Measurements from ENCODE around the gene DGKQ. TPM values are rescaled to one million over a fixed set of nuclear protein-coding genes. Genes with fewer than 3 reads are reported as not detected.

DGKQ gene
- total RNA-seq, 1 donor from 2014 or later, result 5.1 TPM

- Histone ChIP-seq H3K4me1 (peaks cover 14% of the 10 kb centered on the region), H3K4me2 (peak overlapping the region; percentile 67), H3K4me3 (peak overlapping the region; percentile 17), H4K20me1 (ENCODE audit: low read depth) (no peaks in the 10 kb centered on the region), H3K9ac (no peak overlapping the region), H3K27ac (no peak overlapping the region), H3K79me2 (ENCODE audit: low read depth) (no peaks in the 10 kb centered on the region), H2AFZ (replicated peaks) (peak overlapping the region; percentile 70), H3F3A (ENCODE audit: low read depth) (peaks cover 14% of the 10 kb centered on the region), H3K27me3 (peaks cover 41% of the 10 kb centered on the region), H3K9me3 (ENCODE audit: low read depth) (no peaks in the 10 kb centered on the region), H3K36me3 (no peaks in the 10 kb centered on the region)
- H3K27me3 Mint-ChIP-seq (ENCODE audit: insufficient read depth, low read depth), result peaks cover 14% of the 10 kb centered on the region
- no peak overlapping the region for H3K27ac Mint-ChIP-seq
- no peaks in the 10 kb centered on the region for H3K9me3 Mint-ChIP-seq
- no peak overlapping the region for H3K4me3 Mint-ChIP-seq
- no peaks in the 10 kb centered on the region for H3K36me3 Mint-ChIP-seq
- peaks cover 12% of the 10 kb centered on the region for H3K4me1 Mint-ChIP-seq
- DNase-seq (ENCODE audit: low spot score), result no peak
- TF ChIP-seq, protein P1, sequence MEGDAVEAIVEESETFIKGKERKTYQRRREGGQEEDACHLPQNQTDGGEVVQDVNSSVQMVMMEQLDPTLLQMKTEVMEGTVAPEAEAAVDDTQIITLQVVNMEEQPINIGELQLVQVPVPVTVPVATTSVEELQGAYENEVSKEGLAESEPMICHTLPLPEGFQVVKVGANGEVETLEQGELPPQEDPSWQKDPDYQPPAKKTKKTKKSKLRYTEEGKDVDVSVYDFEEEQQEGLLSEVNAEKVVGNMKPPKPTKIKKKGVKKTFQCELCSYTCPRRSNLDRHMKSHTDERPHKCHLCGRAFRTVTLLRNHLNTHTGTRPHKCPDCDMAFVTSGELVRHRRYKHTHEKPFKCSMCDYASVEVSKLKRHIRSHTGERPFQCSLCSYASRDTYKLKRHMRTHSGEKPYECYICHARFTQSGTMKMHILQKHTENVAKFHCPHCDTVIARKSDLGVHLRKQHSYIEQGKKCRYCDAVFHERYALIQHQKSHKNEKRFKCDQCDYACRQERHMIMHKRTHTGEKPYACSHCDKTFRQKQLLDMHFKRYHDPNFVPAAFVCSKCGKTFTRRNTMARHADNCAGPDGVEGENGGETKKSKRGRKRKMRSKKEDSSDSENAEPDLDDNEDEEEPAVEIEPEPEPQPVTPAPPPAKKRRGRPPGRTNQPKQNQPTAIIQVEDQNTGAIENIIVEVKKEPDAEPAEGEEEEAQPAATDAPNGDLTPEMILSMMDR (IDR thresholded peaks at IDR 0.05), result no peak
- TF ChIP-seq EZH2 (IDR thresholded peaks at IDR 0.05) (no peak), EZH2phosphoT487 (IDR thresholded peaks at IDR 0.05) (no peak)
These were observed 11.1 kb upstream of the DGKQ start for GRCh38 chr4:984336-985054.

- Histone ChIP-seq H3K9ac (no peak overlapping the region), H3K36me3 (no peaks in the 10 kb centered on the region), H3K9me3 (ENCODE audit: low read depth) (no peaks in the 10 kb centered on the region), H2AFZ (replicated peaks) (no peak overlapping the region), H3K27me3 (peaks cover 41% of the 10 kb centered on the region), H3K4me2 (no peak overlapping the region), H3K27ac (no peak overlapping the region), H4K20me1 (ENCODE audit: low read depth) (no peaks in the 10 kb centered on the region), H3F3A (ENCODE audit: low read depth) (peaks cover 14% of the 10 kb centered on the region), H3K79me2 (ENCODE audit: low read depth) (no peaks in the 10 kb centered on the region), H3K4me3 (no peak overlapping the region), H3K4me1 (peaks cover 14% of the 10 kb centered on the region)
- H3K9me3 Mint-ChIP-seq, result no peaks in the 10 kb centered on the region
- H3K36me3 Mint-ChIP-seq, result no peaks in the 10 kb centered on the region
- no peak for DNase-seq (ENCODE audit: low spot score)
- H3K27ac Mint-ChIP-seq, result peak overlapping the region; percentile 30
- peaks cover 12% of the 10 kb centered on the region for H3K4me1 Mint-ChIP-seq
- peaks cover 14% of the 10 kb centered on the region for H3K27me3 Mint-ChIP-seq (ENCODE audit: insufficient read depth, low read depth)
- TF ChIP-seq, protein P1 (IDR thresholded peaks at IDR 0.05), result no peak
- TF ChIP-seq EZH2 (IDR thresholded peaks at IDR 0.05) (no peak), EZH2phosphoT487 (IDR thresholded peaks at IDR 0.05) (no peak)
- no peak overlapping the region for H3K4me3 Mint-ChIP-seq
These were observed 9.4 kb upstream of the DGKQ start for GRCh38 chr4:982814-983213.

DNA sequence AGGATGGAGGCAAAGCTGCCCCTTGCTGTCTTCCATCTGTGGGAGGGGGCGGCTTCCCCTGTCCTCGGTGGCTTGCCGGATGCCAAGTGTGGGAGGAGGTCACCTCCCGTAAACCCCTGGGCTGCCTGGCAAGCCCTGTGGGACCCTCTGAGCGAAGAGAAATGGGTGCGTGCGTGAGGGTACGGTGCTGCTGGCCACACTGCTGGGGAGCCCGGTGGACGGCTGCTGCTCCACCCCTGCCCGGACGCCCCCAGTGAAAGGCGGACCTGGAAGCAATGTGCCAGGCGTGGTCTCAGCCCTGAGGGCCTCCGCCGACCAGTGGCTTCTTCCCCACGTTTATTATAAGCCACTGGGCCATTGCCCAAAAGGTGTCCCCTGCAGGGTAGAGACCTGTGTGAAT is 8.9 kb upstream of the DGKQ start:
- no peak overlapping the region for H3K9ac ChIP-seq
- H3K36me3 ChIP-seq, result no peaks in the 10 kb centered on the region
- no peak for DNase-seq (ENCODE audit: low spot score)
- H3K9me3 Mint-ChIP-seq, result no peaks in the 10 kb centered on the region
- H3K4me2 ChIP-seq, result no peak overlapping the region
- H3K79me2 ChIP-seq (ENCODE audit: low read depth), result no peaks in the 10 kb centered on the region
- H3K27ac Mint-ChIP-seq, result no peak overlapping the region
- H3K27me3 ChIP-seq, result peaks cover 40% of the 10 kb centered on the region
- no peaks in the 10 kb centered on the region for H3K36me3 Mint-ChIP-seq
- H3K4me3 Mint-ChIP-seq, result no peak overlapping the region
- no peaks in the 10 kb centered on the region for H4K20me1 ChIP-seq (ENCODE audit: low read depth)
- peaks cover 12% of the 10 kb centered on the region for H3K4me1 Mint-ChIP-seq
- no peak overlapping the region for H2AFZ ChIP-seq (replicated peaks)
- H3K4me1 ChIP-seq, result peaks cover 14% of the 10 kb centered on the region
- H3K27me3 Mint-ChIP-seq (ENCODE audit: insufficient read depth, low read depth), result peaks cover 14% of the 10 kb centered on the region
- TF ChIP-seq EZH2 (IDR thresholded peaks at IDR 0.05) (no peak), EZH2phosphoT487 (IDR thresholded peaks at IDR 0.05) (no peak)
- TF ChIP-seq, protein P1 (IDR thresholded peaks at IDR 0.05), result no peak
- H3K4me3 ChIP-seq, result no peak overlapping the region
- H3F3A ChIP-seq (ENCODE audit: low read depth), result peaks cover 14% of the 10 kb centered on the region
- no peaks in the 10 kb centered on the region for H3K9me3 ChIP-seq (ENCODE audit: low read depth)
- H3K27ac ChIP-seq, result no peak overlapping the region
